Liver (tissue), 9 donors: ENCODE measurements around the gene COL27A1. TPM values are rescaled to one million over a fixed set of nuclear protein-coding genes. Genes with fewer than 3 reads are reported as not detected.

Experiments
- DNase-seq: peaks from one replicate; pipeline ENCODE4 v3.0.0-alpha.2; 2017; ENCODE audit warnings: low spot score
- H3K27ac ChIP-seq, 2 donors: one replicate each; pipeline ENCODE4 v1.7.0; 2013; ENCODE audit warnings: inconsistent platforms in 2 of 2, low read length in 2 of 2, control low read depth in 1 of 2, low read depth in 1 of 2, mild to moderate bottlenecking in 1 of 2
- H3K27me3 ChIP-seq, 4 donors: one replicate each; pipeline versions ENCODE4 v1.6.1 to v1.7.0; 2013; ENCODE audit warnings: low read length in 3 of 4, inconsistent platforms in 1 of 4, mild to moderate bottlenecking in 1 of 4, moderate library complexity in 1 of 4; ENCODE audit not compliant: control insufficient read depth in 4 of 4, insufficient read depth in 4 of 4
- H3K36me3 ChIP-seq, 4 donors: one replicate each; pipeline versions ENCODE4 v1.6.1 to v1.7.0; 2013; ENCODE audit warnings: low read length in 3 of 4, mild to moderate bottlenecking in 3 of 4, low read depth in 1 of 4, moderate library complexity in 1 of 4; ENCODE audit not compliant: control insufficient read depth in 4 of 4, insufficient read depth in 3 of 4
- H3K4me1 ChIP-seq, 4 donors: one replicate each; pipeline versions ENCODE4 v1.6.1 to v1.7.0; 2013; ENCODE audit warnings: low read length in 3 of 4, mild to moderate bottlenecking in 3 of 4, moderate library complexity in 1 of 4; ENCODE audit not compliant: control insufficient read depth in 4 of 4, insufficient read depth in 4 of 4
- H3K4me3 ChIP-seq, 3 donors: one replicate each; pipeline versions ENCODE4 v1.6.1 to v1.7.0; 2013; ENCODE audit warnings: low read length in 3 of 3, control low read depth in 1 of 3, low read depth in 1 of 3, mild to moderate bottlenecking in 1 of 3
- H3K9ac ChIP-seq, 2 donors: one replicate each; pipeline ENCODE4 v1.7.0; 2013; ENCODE audit warnings: low read length in 2 of 2, mild to moderate bottlenecking in 2 of 2, moderate library complexity in 2 of 2, control low read depth in 1 of 2, low read depth in 1 of 2
- H3K9me3 ChIP-seq, 4 donors: one replicate each; pipeline versions ENCODE4 v1.6.1 to v1.7.0; 2013; ENCODE audit warnings: low read length in 3 of 4; ENCODE audit not compliant: control insufficient read depth in 4 of 4
- ATF3 ChIP-seq: IDR thresholded peaks from 2 replicates; pipeline ENCODE4 v1.6.1; 2016; ENCODE audit warnings: antibody characterized with exemption
- CTCF ChIP-seq: fragments of 150-350 bp; IDR thresholded peaks from 2 replicates; pipeline ENCODE4 v1.5.1; 2017; ENCODE audit warnings: improper control_type of control experiment, low read depth, low read length; ENCODE audit not compliant: missing input control
- EGR1 ChIP-seq, 2 donors: IDR thresholded peaks; 2 replicates each; pipeline ENCODE4 v1.6.1; 2016 to 2018; ENCODE audit warnings: antibody characterized with exemption in 2 of 2, low read depth in 2 of 2
- FOXA1 ChIP-seq: IDR thresholded peaks from 2 replicates; pipeline ENCODE4 v1.6.1; 2016; ENCODE audit warnings: antibody characterized with exemption
- FOXA2 ChIP-seq: IDR thresholded peaks from 2 replicates; pipeline ENCODE4 v1.6.1; 2016; ENCODE audit warnings: antibody characterized with exemption
- GABPA ChIP-seq, 2 donors: IDR thresholded peaks in 1 of 2; conservative IDR thresholded peaks in 1 of 2; 2 replicates each; pipeline ENCODE4 v1.6.1; 2016; ENCODE audit warnings: antibody characterized with exemption in 2 of 2, mild to moderate bottlenecking in 1 of 2, moderate library complexity in 1 of 2
- HNF4A ChIP-seq, 2 donors: conservative IDR thresholded peaks; 2 replicates each; pipeline ENCODE4 v1.6.1; 2016; ENCODE audit warnings: antibody characterized with exemption in 2 of 2, mild to moderate bottlenecking in 2 of 2
- NR2F2 ChIP-seq: IDR thresholded peaks from 2 replicates; pipeline ENCODE4 v1.6.1; 2016; ENCODE audit warnings: antibody characterized with exemption
- RAD21 ChIP-seq, 2 donors: IDR thresholded peaks; 2 replicates each; pipeline ENCODE4 v1.6.1; 2016; ENCODE audit warnings: antibody characterized with exemption in 2 of 2, mild to moderate bottlenecking in 2 of 2
- REST ChIP-seq: IDR thresholded peaks from 2 replicates; pipeline ENCODE4 v1.6.1; 2016; ENCODE audit warnings: antibody characterized with exemption, mild to moderate bottlenecking
- RXRA ChIP-seq, 2 donors: IDR thresholded peaks; 2 replicates each; pipeline ENCODE4 v1.6.1; 2017 to 2018; ENCODE audit warnings: antibody characterized with exemption in 2 of 2, mild to moderate bottlenecking in 1 of 2
- SP1 ChIP-seq: IDR thresholded peaks from 2 replicates; pipeline ENCODE4 v1.6.1; 2018; ENCODE audit warnings: antibody characterized with exemption, mild to moderate bottlenecking
- TAF1 ChIP-seq: conservative IDR thresholded peaks from 2 replicates; pipeline ENCODE4 v1.6.1; 2016; ENCODE audit warnings: antibody characterized with exemption, mild to moderate bottlenecking
- YY1 ChIP-seq: IDR thresholded peaks from 2 replicates; pipeline ENCODE4 v1.6.1; 2016; ENCODE audit warnings: antibody characterized with exemption, mild to moderate bottlenecking
- ZBTB33 ChIP-seq: IDR thresholded peaks from 2 replicates; pipeline ENCODE4 v1.6.1; 2016; ENCODE audit warnings: antibody characterized with exemption
- WGBS: extraction: QIAGEN DNeasy Blood & Tissue Kit; methylation state at CpG from one replicate; pipeline ENCODE4 v1.1.7; 2013; 5-methylcytosine and 5-hydroxymethylcytosine counted together
- polyA plus RNA-seq, 2 donors: library from polyadenylated mRNA; stranded (reverse) in 1 of 2; unstranded in 1 of 2; fragments of 200-250 nt in 1 of 2; fragments of >200 nt in 1 of 2; fragmentation: Nextera tagmentation in 1 of 2; extraction: Ambion mirVana in 1 of 2; gene quantifications; one replicate each; pipeline versions ENCODE4 v1.2.1 to v1.2.3, GENCODE V29; 2013 to 2015
- total RNA-seq, 2 donors: library from RNA; depleted of rRNA; stranded (reverse); fragments of >200 nt; gene quantifications; one replicate each; pipeline ENCODE4 v1.2.3, GENCODE V29; 2014
- donor health status: healthy.
- donor health status: healthy.
- donor health status: healthy.
- donor health status: healthy.
- donor health status: healthy.

The COL27A1 gene
- total and polyA plus RNA-seq, 4 donors = 7.0 to 20.4 (median 12.0) TPM

DNA sequence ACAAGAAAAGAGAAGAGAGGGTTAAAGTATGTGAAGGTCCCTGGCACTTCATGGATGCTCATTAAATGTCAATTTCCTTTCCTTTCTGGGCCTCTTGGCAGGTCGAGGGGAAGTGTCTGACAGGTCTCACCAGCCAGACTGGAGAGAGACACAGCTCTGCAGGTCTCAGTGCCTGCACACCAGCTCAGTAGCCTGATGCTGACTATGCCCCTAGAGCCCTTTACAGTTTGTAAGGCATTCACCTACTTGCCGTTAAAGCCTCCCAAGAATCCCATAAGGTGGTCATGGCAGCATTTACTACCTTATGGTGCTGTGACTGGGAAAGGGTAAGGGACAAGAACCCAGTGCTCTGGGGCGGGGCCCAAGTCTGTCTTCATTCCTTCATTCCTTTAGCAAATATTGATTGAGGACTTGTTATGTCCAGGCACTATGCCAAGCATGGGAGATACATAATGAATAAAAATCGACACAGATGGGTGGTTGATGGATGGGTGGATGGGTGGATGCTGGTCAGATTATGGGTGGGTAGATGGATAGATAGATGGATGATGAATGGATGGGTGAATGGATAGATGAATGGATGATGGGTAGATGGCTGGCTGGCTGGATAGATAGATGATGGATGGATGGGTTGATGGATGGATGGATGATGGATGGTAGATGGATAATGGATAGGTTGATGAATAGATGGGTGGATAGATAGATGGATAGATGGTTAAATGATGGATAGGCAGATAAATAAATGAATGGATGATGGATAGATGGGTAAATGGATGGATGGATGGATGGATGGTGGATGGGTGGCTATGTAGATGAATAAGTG, 34.9 kb upstream of the COL27A1 start:
- H3K9ac ChIP-seq = no peak overlapping the region
- H3K4me1 ChIP-seq = peaks cover 0 to 47% (median 37%) of the 10 kb centered on the region in 4 donors
- TF ChIP-seq TAF1 = no peak
- no peak for TF ChIP-seq ZBTB33
- no peak for TF ChIP-seq ATF3
- no peak for TF ChIP-seq SP1
- no peak for TF ChIP-seq RXRA (IDR thresholded peaks at IDR 0.05)
- no peak for TF ChIP-seq FOXA2
- no peaks in the 10 kb centered on the region for H3K9me3 ChIP-seq
- H3K27me3 ChIP-seq = no peaks in the 10 kb centered on the region
- WGBS = 55% methylated on average over 4 of the region's 4 CpGs
- no peak overlapping the region for H3K27ac ChIP-seq
- no peaks in the 10 kb centered on the region for H3K36me3 ChIP-seq
- no peak for DNase-seq
- no peak overlapping the region for H3K4me3 ChIP-seq

GRCh38 chr9:114121227-114122135, 33.9 kb upstream of the COL27A1 start:
- Histone ChIP-seq H3K4me1 (peaks cover 0 to 47% (median 37%) of the 10 kb centered on the region in 4 donors), H3K27me3 (no peaks in the 10 kb centered on the region), H3K9me3 (no peaks in the 10 kb centered on the region), H3K36me3 (no peaks in the 10 kb centered on the region), H3K4me3 (no peak overlapping the region), H3K9ac (no peak overlapping the region), H3K27ac (no peak overlapping the region)
- DNase-seq = no peak
- 91% methylated on average over 16 of the region's 16 CpGs for WGBS
- TF ChIP-seq CTCF (no peak), REST (no peak), EGR1 (IDR thresholded peaks at IDR 0.05; ENCODE audit: low read depth in 2 of 2) (no peak), TAF1 (no peak), GABPA (IDR thresholded peaks at IDR 0.05 in 1 of 2, conservative IDR thresholded peaks at IDR 0.05 in 1 of 2) (no peak), NR2F2 (no peak), SP1 (no peak), RAD21 (IDR thresholded peaks at IDR 0.05) (no peak), FOXA2 (no peak), ZBTB33 (no peak), HNF4A (conservative IDR thresholded peaks at IDR 0.05) (no peak), YY1 (no peak), FOXA1 (no peak)
